HT-29 (cell line): ENCODE measurements around the gene CACNA1C. TPM values are rescaled to one million over a fixed set of nuclear protein-coding genes. Genes with fewer than 3 reads are reported as not detected.

ENCODE experiments used
- DNase-seq: peaks from one replicate; pipeline ENCODE4 v3.0.0-alpha.2; 2015; ENCODE audit warnings: low spot score
- total RNA-seq: library from RNA; depleted of rRNA; stranded (reverse); fragments of >200 nt; shearing (Covaris generic); gene quantifications from 2 replicates; pipeline ENCODE4 v1.2.3, GENCODE V29; 2014

CACNA1C gene
- total RNA-seq, 1 experiment from 2014 or later, result under 0.01 TPM

DNA sequence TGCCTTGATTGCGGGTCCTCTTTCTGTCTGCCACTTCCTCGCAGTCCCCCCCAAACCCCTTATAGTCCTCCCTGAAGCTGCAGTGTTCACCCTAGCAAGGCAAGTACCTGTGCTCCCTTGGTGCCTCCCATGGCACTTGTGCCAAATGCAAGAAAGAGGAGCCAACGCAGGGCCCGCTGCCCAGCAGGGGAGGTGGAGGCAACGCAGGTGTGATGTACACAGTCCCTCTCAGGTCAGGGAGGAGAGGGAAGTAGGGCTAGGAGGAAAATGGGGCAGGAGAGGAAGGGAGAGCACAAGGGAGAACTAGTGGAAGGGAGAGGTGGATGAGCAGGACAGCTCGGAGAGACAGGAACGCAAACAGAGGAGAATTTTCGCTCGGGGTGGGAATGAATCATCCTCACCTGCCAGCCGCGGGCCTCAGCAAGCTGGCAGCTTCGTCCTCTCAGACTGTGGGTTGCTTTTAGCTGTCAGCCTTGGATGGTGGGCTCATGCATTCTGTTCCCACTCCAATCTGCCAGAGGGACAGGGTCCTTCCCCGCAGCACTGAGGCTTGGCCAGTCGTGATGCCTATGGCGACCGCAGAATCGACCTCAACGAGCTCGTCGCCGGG lies 357.0 kb downstream of the CACNA1C start:
- DNase-seq, result no peak

- DNase-seq, result no peak
Observed at GRCh38 chr12:2410496-2410895, 357.7 kb downstream of the CACNA1C start.

DNA sequence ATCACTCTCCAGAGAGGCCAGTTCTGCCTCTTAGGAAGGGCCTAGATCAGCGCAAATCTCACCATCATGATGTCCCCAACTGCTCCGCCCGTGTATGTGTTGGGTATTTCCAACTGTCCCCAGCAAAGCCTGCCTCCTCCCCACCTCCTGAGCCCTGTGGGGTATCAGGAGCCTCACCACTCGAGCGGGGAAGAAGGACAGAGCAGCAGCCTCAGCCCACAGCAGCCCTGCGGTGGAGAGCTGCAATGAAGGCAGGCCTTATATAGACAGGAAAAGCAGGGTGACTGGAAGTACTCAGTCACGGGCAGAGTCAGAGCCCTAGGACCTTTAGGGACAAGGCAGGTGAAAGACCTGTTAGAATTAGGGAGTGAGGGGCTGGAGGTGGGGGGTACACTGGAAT lies 358.2 kb downstream of the CACNA1C start:
- no peak for DNase-seq

DNA sequence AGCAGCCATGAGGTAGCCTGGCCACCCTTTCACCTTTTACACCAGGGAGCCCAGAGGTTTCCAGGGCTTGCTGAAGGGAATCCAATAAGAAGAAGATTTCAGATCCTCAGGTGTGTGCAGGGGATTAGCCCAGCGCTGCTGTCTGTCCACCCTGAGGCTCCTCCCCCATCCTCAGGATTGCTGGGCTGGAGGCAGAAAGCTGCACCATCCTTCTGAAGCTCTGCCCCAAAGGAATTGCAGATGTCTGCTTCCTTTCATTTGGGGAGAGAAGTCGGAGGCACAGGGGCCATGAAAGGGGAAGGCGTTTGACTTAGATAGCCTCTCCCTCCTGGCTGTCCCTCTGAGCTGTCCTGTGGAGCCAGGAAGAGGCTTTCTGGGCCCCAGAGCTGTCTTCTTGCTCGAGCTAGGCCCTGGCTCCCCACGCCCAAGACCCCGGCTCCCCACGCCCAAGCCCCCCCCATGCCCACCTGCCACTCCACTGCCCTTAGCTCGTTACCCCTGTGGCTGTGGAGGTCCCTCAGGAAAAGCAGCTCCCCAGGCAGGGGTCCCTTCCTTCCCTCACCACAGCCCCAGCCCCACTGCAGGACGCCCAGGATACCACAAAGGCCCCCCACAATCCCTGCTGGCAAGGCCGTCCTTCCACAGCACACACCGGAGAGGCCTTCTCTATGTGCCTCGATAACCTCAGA lies 359.0 kb downstream of the CACNA1C start:
- no peak for DNase-seq

DNA sequence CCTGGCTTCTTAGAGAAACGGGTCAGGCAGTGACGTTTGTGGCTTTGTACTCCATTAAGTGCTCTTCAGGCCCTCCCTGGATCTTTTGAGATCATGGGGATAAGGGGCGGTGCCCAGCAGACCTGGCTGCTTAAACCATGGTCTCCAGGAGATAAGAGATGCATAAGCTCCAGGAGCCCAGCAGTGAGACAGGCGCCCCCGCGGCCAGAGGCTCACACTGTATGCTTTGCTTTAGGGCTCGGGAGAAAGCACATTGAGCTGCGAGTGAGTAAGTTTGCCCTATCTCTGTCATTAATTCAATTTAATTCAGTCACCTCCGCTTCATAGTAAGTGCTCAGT lies 359.5 kb downstream of the CACNA1C start:
- DNase-seq, result no peak

- DNase-seq, result no peak
Observed at GRCh38 chr12:2413301-2413700, 360.5 kb downstream of the CACNA1C start.

DNA sequence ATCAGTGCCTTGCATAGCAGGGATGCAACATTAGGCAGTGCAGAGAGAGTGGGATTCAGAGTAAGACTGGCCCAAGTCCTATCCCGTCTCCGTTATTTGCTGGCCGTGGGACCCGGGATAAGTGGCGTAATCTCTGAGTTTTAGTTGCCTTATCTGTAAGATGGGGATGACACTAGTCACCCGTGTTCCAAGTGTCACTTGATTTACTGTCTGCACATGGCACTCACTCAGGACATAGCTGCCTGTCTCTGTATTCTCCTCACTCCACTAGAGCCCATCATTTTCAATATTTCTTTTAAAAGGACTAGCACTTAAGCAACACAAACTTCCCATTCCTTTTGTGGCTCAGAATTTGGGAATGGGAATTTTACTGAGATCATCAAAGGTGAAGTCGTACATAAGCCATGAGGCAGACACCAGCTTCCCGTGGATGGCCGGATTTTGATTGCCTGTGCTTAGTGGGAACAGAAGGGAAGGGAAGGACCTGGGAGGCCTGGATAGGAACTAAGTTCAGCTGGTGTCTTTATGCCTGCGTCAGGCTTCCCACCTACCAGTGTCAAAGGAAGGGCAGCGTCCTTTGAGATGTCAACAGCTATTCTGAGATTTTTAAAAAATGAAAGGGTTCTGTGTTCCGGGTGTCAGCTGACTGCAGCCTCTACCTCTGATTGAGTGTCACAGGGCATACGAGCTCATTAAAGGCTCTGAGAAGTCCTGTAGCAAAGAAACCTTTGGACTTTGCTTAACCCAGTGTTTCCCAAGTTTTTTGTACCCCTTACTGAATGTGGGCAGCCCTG lies 361.4 kb downstream of the CACNA1C start:
- no peak for DNase-seq

DNA sequence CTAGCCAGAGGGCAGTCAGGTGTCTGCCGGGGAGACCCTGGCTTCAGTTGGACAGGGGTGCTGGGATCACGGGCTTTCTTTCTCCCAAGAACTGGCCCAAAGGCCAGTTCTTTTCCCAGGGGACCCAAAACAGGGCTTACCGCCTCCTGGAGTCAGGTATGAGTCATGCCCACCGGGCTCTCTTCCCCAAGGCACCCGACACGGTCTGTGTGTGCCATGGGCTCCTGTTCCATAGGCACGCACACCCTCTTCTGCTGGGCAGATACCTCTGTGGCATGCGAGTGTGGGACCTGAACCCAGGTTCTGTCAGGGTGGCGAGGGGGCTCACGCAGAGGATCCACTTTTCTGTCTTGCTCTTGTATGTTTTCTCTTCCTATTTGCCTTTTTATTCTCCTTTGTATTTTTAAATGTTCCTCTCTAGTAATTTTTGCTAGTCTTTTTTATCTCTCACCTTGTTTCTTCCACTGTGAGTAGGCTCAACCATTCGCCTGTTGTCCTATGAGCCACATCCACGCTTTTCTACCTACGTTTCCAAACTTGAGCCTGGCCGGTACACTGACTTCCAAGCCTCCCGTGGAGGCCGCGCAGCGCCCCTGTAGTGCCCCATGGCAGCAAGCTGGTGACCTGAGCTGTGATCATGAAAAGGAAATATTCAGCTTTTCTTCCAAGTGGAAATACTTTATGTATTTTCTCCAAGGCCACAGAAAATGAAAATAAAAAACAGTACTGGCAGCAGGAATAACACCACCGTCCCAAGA lies 362.2 kb downstream of the CACNA1C start:
- DNase-seq, result no peak

DNA sequence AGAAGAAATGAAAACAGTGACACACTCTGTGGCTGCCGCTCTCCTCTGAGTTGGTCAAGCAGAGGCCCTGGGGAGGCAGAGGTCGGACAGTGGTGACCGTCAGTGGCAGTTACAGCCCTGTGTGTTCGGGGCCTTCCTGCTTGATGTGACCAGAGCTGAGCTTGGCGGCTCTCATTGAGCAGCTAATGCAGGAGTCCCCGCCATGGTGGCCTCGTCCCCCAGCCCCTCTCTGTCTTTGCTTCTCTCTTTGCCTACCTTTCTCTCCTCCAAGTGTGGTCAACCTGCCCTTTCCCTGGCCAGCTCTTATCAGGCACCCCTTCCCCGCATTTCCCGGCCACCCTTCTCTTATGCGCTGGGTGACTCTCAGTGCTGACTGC lies 362.8 kb downstream of the CACNA1C start:
- no peak for DNase-seq

DNA sequence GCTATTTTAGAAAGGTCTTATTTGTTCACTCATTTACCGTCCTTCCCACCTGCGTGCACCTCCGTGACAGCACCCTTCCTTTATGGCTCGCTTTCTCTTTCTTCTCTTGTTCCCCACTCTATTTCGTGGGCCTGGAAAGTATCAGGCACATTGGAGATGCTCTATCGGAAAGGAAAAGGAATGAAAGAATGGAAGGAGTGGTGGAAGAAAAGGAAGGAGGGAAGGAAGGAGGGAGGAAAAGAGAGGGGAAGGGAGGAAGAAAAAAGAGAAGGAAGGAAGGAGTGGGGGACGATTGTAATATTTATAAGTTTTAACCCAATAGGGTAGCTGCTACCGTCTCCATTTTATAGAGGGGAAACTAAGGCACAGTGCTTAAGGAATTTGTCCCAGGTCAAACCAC lies 363.4 kb downstream of the CACNA1C start:
- DNase-seq, result no peak

DNA sequence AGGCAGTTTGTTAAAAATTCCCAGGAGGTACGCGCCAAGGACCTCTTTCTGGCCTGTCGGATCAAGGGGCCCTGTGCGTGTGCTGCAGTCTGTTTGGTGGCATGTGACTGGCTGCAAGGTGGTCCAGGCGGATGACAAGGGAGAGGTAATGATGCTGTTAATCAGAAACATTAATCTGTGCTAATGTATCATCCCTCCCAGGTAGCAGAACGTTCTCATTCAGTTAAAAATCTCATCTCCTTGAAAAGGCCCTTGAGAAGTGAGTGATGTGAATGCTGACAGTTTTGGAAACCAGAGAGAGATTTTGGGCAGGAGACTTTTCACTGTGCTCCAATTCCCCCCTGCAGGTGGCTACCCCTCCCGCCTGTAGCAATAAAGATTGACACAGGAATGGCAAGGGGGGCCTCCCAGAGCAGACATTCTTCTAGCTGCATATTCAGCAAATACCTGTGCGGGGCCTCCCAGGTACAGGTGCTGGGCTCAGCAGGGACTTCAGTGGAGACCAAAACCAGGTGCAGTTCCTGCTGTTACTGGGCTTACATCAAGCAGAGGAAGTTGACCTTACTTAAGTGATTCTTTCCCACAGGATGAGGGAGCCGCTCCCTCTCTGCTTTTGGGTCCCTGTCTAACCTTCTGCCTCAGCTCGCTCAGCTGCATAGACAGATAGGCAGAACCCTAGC lies 364.8 kb downstream of the CACNA1C start:
- DNase-seq, result no peak

DNA sequence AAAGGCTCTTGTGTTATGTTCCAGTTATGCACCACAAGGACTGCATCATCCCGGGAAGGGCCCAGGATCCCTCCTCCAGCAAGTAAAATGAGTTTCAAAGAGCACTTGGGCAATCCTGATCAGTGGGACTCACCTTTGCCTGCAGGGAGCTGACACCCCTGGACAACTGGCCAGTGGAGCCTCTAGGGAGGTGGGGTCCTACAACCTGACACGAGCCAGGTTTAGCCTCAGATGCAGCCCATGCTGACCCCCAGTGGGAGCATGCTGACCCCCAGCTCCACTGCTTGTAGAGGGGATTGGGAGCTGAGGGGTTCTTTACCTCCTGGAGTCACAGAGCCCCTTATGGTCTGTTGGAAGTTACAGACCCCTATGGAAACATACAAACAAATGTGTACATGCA lies 365.8 kb downstream of the CACNA1C start:
- DNase-seq, result no peak

DNA sequence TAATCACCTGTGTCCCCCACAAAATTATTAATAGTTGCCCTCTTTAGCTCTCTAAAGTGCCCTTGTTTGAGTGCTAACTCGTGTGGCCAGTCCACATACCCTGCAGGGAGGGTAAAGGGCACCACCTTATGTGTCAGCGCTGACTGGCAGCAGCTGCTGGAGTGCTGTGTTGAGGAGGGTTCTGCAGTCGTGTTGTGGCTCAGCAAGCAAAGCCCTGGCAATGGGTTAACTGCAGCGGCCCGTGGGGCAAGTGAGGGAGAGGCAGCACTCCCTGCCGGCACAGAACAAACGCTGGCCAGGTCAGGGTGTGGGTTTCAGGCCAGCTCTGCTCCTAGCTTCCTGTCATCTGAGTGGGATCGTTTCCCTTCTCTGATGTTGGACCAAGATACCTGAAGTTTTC lies 369.8 kb downstream of the CACNA1C start:
- DNase-seq, result no peak

DNA sequence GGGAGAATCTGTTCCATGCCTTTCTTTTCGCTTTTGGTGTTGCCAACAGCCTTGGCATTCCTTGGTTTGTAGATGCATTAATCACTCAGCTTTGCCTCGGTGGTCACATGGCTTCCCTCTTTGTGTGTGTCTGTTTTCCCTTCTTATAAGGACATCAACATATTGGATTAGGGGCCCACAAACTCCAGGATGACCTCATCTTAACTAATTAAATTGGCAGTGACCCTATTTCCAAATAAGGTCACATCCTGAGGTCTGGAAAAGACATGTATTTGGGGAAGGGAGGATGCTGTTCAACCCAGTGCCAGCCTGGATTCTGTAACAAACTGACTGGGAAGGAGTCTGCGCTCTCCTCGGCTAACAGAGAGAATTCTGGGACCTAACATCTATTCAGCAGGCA lies 376.2 kb downstream of the CACNA1C start:
- no peak for DNase-seq

DNA sequence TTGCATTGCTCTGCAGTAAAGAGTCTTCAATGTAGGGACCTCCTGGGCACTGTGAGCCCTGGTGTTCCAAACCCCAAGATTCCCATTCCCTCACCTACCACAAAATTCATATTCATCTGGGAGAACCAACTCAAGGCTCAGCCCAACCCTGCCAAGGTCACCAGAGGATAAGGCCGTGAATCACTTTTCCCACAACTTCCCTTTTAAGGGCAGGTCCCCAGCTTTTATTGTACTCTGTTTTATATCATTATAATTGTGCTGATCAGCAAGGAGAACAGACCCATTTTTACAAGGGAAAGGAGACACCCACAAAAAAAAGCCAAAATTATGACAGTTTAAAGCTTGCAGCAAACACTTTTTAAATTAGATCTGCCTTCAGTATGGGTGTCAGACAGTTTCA lies 379.0 kb downstream of the CACNA1C start:
- DNase-seq, result no peak

- no peak for DNase-seq
Observed at GRCh38 chr12:2432856-2433255, 380.1 kb downstream of the CACNA1C start.

GRCh38 chr12:2435511-2435910 lies 382.7 kb downstream of the CACNA1C start:
- DNase-seq, result no peak

GRCh38 chr12:2439332-2440100 lies 386.7 kb downstream of the CACNA1C start:
- no peak for DNase-seq

DNA sequence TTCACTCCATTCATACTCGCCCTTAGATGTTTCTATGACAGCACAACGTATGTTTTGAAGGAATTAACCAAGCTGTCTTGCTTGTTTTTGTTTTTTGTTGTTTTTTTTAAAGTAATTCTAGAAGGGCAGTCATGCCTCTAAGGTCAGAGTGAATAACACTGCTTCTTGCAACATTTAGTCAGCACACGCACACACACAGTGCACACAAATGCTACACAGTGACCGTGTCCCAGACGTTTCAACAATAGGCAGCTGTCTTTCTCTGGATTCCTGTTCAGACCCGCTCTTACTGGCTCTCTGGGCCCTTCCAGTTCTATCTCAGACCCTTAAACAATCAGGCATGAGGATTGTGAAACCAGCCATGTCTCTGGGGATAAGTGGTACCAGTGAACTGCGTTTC lies 391.0 kb downstream of the CACNA1C start:
- DNase-seq, result no peak

DNA sequence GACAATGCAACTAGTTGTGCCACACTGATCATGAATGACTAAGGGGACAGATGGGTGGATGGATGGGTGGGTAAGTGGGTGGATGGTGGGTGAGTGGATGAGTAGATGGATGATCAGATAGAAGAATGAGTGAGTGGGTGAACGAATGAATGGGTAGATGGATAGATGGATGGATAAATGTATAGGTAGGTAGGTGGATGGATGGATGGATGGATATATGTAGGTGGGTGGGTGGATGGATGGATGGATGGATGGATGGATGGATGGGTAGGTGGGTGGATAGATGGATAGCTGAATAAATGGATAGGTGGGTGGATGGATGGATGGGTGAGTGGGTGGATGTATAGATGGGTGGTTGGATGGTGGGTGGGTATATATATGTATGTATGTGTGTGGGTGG lies 393.2 kb downstream of the CACNA1C start:
- DNase-seq, result no peak

GRCh38 chr12:2447861-2448260 lies 395.1 kb downstream of the CACNA1C start:
- DNase-seq, result no peak
